Loucy (cell line): Measurements from ENCODE around the gene SH3GL1.

ENCODE experiments used
- CTCF ChIP-seq: fragments of 200-600 bp; sonication (generic); conservative IDR thresholded peaks from 2 replicates; pipeline ENCODE4 v1.5.1; 2014; ENCODE audit warnings: mild to moderate bottlenecking, antibody characterized with exemption, low read length
- EZH2phosphoT487 ChIP-seq: fragments of 200-600 bp; IDR thresholded peaks from 2 replicates; pipeline ENCODE4 v1.6.1; 2018; ENCODE audit warnings: antibody characterized with exemption, mild to moderate bottlenecking, moderate library complexity, borderline replicate concordance

GRCh38 chr19:4328243-4328990, 71.9 kb downstream of the SH3GL1 start:
- TF ChIP-seq CTCF, result no peak
- no peak for TF ChIP-seq EZH2phosphoT487
